NCI-H1436 (cell line): ENCODE data around the gene IL18R1.

ENCODE experiments used
- DNase-seq: peaks from one replicate; lab custom pipeline; 2025; lab: John Stamatoyannopoulos, UW

IL18R1 gene

DNA sequence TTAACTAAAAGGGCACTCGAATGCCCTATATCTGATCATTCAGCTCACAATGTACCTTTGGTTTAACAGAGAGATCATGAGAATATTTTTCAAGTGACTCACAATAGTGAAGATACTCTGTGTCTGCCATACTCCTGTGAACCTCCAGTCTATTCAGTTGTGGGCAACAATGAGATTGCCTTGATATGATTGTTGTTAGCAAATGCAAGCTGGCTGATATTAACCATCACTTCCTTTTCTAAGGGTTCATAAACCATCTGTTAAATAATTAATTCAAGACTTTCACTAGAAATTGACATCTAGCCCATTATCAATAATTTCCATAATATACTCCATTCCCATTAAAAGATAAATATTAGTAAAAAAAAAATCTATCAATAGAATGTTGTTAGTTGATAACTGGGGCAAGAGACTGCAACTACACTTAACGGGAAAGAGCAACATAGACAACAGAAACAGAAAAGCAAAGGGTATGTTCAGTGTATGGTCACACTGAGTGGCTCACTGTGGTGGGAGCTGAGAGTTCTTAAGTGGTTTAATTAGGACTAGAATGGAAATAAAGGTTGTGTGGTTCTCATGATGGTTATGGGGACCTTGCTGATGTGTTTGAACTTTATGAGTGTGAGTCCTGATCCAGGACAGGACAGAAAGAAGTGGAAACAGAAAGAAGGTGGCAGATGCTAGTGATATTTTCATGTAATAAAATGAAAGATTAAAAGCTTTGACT lies 79.2 kb downstream of the IL18R1 start:
- no peak for DNase-seq

GRCh38 chr2:102435741-102436140 lies 80.1 kb downstream of the IL18R1 start:
- DNase-seq, result no peak

- DNase-seq, result no peak
These were observed 80.7 kb downstream of the IL18R1 start for GRCh38 chr2:102436323-102436722.

DNA sequence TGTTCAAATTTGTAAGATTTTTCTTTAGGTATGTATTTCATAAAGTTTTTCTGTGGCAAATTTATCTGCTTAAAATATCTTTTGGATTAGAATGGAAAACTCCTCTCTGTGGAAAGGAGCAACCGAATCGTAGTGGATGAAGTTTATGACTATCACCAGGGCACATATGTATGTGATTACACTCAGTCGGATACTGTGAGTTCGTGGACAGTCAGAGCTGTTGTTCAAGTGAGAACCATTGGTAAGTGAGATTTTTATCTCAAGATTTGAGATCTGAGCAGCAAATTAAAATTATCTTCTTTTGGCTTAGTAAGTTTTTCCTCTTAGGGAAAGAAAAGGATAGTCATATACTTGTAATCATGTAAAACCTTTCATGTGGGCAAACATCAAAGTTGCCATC lies 81.5 kb downstream of the IL18R1 start:
- DNase-seq, result no peak

DNA sequence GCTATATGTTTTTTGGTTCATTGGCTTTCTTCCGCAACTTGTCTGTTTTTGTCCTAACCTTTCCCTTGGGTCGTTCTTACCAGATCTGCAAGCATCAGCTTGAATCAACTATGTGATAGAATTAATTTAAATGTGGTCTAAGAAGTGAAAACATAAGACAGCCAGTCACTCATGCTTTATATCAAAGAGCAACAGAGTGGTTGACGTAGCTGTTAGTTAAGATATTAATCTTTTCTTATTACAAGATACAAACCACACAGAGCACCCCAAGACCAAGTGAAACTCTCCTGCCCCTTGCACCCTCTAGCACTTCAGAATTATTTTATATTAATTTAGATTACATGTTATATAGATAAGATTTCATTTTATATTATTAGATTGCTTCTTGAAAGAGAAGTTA lies 82.5 kb downstream of the IL18R1 start:
- DNase-seq, result no peak

- no peak for DNase-seq
These were observed 83.0 kb downstream of the IL18R1 start for GRCh38 chr2:102438578-102438977.

DNA sequence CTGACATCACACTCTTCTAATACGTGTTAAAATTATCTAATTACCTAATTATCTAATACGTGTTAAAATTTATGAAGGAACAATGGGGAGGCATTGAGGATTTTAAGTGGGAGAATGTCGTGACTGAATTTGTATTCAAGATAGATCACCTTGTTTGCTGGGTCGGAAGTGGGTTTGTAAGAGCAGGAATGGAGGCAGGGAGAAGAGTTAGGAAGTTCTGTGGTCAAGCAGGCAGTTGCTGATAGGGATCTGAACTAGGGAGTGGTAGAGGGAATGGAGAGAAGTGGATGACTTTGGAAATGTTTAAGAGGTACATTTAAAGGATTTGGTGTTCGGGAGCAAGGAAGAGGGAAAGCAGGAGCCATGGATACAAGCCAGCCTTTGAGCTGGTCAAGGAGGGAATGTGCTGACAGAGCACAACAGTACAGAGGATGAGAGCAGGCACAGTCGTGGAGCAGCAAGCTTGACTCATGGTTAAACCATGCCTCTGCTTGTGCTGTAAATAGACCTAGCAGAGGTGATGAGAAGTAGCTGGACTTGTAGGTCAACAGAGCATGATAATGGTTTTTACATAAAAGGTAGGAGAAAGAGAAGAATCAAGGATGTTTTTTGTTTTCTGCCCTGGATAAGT lies 83.6 kb downstream of the IL18R1 start:
- no peak for DNase-seq

DNA sequence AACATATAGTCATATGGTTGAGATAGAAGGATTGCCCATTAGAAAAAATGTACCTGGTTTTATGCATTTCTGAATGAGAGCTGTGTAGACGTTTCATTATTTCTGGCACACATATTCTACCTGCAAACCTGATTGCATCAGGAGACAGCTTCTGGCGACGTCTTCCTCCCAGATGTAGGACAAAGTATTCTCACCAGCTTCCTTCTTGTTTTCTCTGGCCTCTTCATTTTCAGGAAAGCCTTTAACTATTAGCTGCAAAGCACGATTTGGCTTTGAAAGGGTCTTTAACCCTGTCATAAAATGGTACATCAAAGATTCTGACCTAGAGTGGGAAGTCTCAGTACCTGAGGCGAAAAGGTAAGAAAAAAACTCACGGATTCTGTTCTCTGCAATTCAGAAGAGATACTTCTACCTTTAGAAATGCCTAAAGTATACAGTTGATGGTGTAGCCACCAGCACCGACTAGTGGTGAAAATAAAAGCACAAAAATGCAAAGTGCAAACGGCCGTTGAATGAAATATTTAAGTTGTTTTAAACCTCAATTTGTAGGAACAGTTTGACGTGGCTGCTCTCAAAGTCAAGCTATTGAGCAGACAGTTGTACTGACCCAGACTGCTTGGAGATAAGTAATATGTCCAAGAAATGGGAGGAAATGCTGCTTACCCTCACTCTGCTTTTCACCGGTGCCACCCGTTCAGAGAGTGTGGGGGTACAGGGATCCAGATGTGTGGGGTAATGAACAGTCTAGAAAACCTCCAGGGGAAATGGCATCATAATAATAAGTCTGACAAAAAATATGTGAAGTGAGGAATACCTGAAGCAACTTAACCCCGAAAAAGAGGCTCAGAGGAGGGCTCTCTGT lies 87.6 kb downstream of the IL18R1 start:
- no peak for DNase-seq

DNA sequence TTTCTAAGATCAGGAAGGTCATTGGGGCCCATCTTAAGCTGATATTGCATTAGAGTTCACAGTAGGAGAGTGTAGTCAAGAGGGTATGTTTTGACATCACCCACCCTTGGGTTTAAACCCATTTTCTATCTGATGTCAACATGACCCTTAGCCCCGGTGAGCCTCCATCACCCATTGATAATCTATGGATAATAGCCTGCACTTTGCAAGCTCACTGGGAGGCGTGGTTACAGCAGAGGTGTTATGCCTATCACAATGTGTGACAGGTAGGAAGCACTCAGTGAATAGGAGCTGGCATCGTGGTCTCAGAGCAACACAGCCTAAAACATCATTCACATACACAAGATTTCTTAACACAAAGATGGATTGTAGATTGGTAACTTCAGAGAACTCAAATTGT lies 88.6 kb downstream of the IL18R1 start:
- no peak for DNase-seq

GRCh38 chr2:102446936-102447335 lies 91.3 kb downstream of the IL18R1 start:
- no peak for DNase-seq
